Cerebellar nuclear complex (tissue), 1 donor: Measurements from ENCODE around the gene HES3.
"Not testable (repeated sequence)": the region's sequence is repeated elsewhere in the genome, so short reads cannot be mapped to it uniquely, and the experiment has no call there.

Experiments used
- DNase-seq, 2 experiments: peaks; one replicate each; lab custom pipeline; 2025; lab: John Stamatoyannopoulos, UW

HES3 gene

GRCh38 chr1:6219641-6220040 is 24.3 kb upstream of the HES3 start:
- DNase-seq = not testable (repeated sequence)

- no peak for DNase-seq
These were observed 23.7 kb upstream of the HES3 start for GRCh38 chr1:6220236-6220635.

- no peak for DNase-seq
These were observed 22.7 kb upstream of the HES3 start for GRCh38 chr1:6221210-6221784.

GRCh38 chr1:6222636-6223035 is 21.3 kb upstream of the HES3 start:
- DNase-seq = no peak

GRCh38 chr1:6223617-6224016 is 20.4 kb upstream of the HES3 start:
- DNase-seq = no peak

GRCh38 chr1:6224718-6225117 is 19.3 kb upstream of the HES3 start:
- no peak for DNase-seq

GRCh38 chr1:6225651-6226050 is 18.3 kb upstream of the HES3 start:
- DNase-seq = no peak

GRCh38 chr1:6233376-6233775 is 10.6 kb upstream of the HES3 start:
- DNase-seq = no peak

GRCh38 chr1:6234502-6235295 is 9.3 kb upstream of the HES3 start:
- no peak for DNase-seq

GRCh38 chr1:6235296-6235677 is 8.7 kb upstream of the HES3 start:
- DNase-seq = no peak

GRCh38 chr1:6237093-6237492 is 6.9 kb upstream of the HES3 start:
- DNase-seq = no peak

GRCh38 chr1:6239213-6239752 is 4.7 kb upstream of the HES3 start:
- DNase-seq = no peak

GRCh38 chr1:6239950-6240768 is 3.8 kb upstream of the HES3 start:
- no peak for DNase-seq

- DNase-seq = no peak
These were observed 2.7 kb upstream of the HES3 start for GRCh38 chr1:6241107-6241886.

GRCh38 chr1:6241887-6242740 is 1.9 kb upstream of the HES3 start:
- DNase-seq = no peak

GRCh38 chr1:6243053-6243834 is 735 bp upstream of the HES3 start:
- DNase-seq = no peak

GRCh38 chr1:6244401-6245049 is 546 bp downstream of the HES3 start:
- no peak for DNase-seq

GRCh38 chr1:6245086-6245868 is 1.3 kb downstream of the HES3 start:
- no peak for DNase-seq
